PC-9 (cell line): ENCODE data around the gene GYPC. TPM values are rescaled to one million over a fixed set of nuclear protein-coding genes. Genes with fewer than 3 reads are reported as not detected.

Source experiments
- BruUV-seq: library from RNA; stranded (reverse); fragments of 400-500 nt; replicated peaks from 2 replicates; lab custom pipeline; 2021; lab: Mats Ljungman, UMichigan
- CTCF ChIA-PET: fragments of 300-600 bp; sonication (Branson Sonifier 250); formaldehyde crosslinking; loops from one replicate; lab custom pipeline; 2022; ENCODE audit warnings: antibody characterized with exemption; lab: Charles Lee
- POLR2A ChIA-PET: fragments of 300-600 bp; sonication (Branson Sonifier 250); formaldehyde crosslinking; loops from one replicate; lab custom pipeline; 2022; ENCODE audit warnings: antibody characterized with exemption; ENCODE audit not compliant: unreplicated experiment; lab: Charles Lee
- DNase-seq, 2 experiments: peaks; one replicate each; pipeline versions ENCODE4 v3.0.0 to v3.0.0-alpha.2; 2015 to 2022; ENCODE audit warnings: mixed read lengths in 1 of 2
- H2AFZ ChIP-seq: fragments of 200-600 bp; sonication (generic); 2 replicates; pipeline ENCODE4 v1.8.1; 2017; ENCODE audit warnings: antibody characterized with exemption
- H3F3A ChIP-seq: fragments of 200-600 bp; sonication (generic); 2 replicates; pipeline ENCODE4 v1.8.1; 2017; ENCODE audit warnings: antibody characterized with exemption, mild to moderate bottlenecking, low read depth; ENCODE audit not compliant: insufficient read depth
- H3K27ac ChIP-seq: fragments of 200-600 bp; sonication (generic); 2 replicates; pipeline ENCODE4 v1.6.1; 2016; ENCODE audit warnings: mixed run types
- H3K27me3 ChIP-seq: fragments of 200-600 bp; sonication (generic); 2 replicates; pipeline ENCODE4 v1.6.1; 2016; ENCODE audit warnings: low read depth, mixed run types; ENCODE audit not compliant: insufficient read depth
- H3K36me3 ChIP-seq: fragments of 200-600 bp; sonication (generic); 2 replicates; pipeline ENCODE4 v1.6.1; 2016; ENCODE audit warnings: low read depth, mixed run types
- H3K4me1 ChIP-seq: fragments of 200-600 bp; sonication (generic); replicated peaks from 2 replicates; pipeline ENCODE4 v1.6.1; 2016; ENCODE audit warnings: mixed run types; ENCODE audit not compliant: insufficient read depth
- H3K4me2 ChIP-seq: fragments of 200-600 bp; sonication (generic); 2 replicates; pipeline ENCODE4 v1.6.1; 2017; ENCODE audit warnings: mixed run types
- H3K4me3 ChIP-seq: fragments of 200-600 bp; sonication (generic); 2 replicates; pipeline ENCODE4 v1.6.1; 2016; ENCODE audit warnings: mixed run types
- H3K79me2 ChIP-seq: fragments of 200-600 bp; sonication (generic); 2 replicates; pipeline ENCODE4 v1.6.1; 2017; ENCODE audit warnings: low read depth, mixed run types
- H3K9me2 ChIP-seq: fragments of 200-600 bp; sonication (generic); 2 replicates; pipeline ENCODE4 v1.8.1; 2017; ENCODE audit warnings: mild to moderate bottlenecking; ENCODE audit not compliant: insufficient read depth
- H3K9me3 ChIP-seq: fragments of 200-600 bp; sonication (generic); 2 replicates; pipeline ENCODE4 v1.8.1; 2016; ENCODE audit warnings: low read depth; ENCODE audit not compliant: insufficient read depth
- H4K20me1 ChIP-seq: fragments of 200-600 bp; sonication (generic); 2 replicates; pipeline ENCODE4 v1.8.1; 2017; ENCODE audit not compliant: insufficient read depth
- CTCF ChIP-seq: fragments of 200-600 bp; sonication (generic); conservative IDR thresholded peaks from 2 replicates; pipeline ENCODE4 v1.6.1; 2017; ENCODE audit warnings: mixed run types, antibody characterized with exemption, mild to moderate bottlenecking, moderate library complexity
- EZH2 ChIP-seq: fragments of 200-600 bp; sonication (generic); IDR thresholded peaks from 2 replicates; pipeline ENCODE4 v1.8.0; 2017; ENCODE audit warnings: antibody characterized with exemption, low read depth
- intact Hi-C: fragments of 100-400 bp; cut with micrococcal nuclease; formaldehyde crosslinking; loops from one replicate; pipeline ENCODE4 v1.10.0; 2022; ENCODE audit not compliant: unreplicated experiment
- total RNA-seq: library from RNA; stranded (reverse); gene quantifications from 2 replicates; pipeline ENCODE4 v1.2.3, GENCODE V29; 2021

GYPC gene
- total RNA-seq, 1 experiment from 2014 or later = not detected

GRCh38 chr2:126696644-126697520 lies 40.9 kb downstream of the GYPC start:
- H3K27me3 ChIP-seq = peaks cover 19% of the 10 kb centered on the region
- BruUV-seq = no TSS peak
- no peaks in the 10 kb centered on the region for H3K4me1 ChIP-seq
- H3F3A ChIP-seq = no peaks in the 10 kb centered on the region
- H2AFZ ChIP-seq = no peak overlapping the region
- CTCF ChIA-PET = no interaction called here
- TF ChIP-seq CTCF (no peak), EZH2 (no peak)
- H4K20me1 ChIP-seq = no peaks in the 10 kb centered on the region
- no peak overlapping the region for H3K4me2 ChIP-seq
- H3K36me3 ChIP-seq = no peaks in the 10 kb centered on the region
- no peak for DNase-seq
- POLR2A ChIA-PET = no interaction called here
- no peaks in the 10 kb centered on the region for H3K9me3 ChIP-seq
- no peak overlapping the region for H3K4me3 ChIP-seq
- no peaks in the 10 kb centered on the region for H3K79me2 ChIP-seq
- H3K9me2 ChIP-seq = no peaks in the 10 kb centered on the region
- no peak overlapping the region for H3K27ac ChIP-seq
- intact Hi-C loops = no loop called here

GRCh38 chr2:126698376-126698775 lies 42.4 kb downstream of the GYPC start:
- Histone ChIP-seq H3F3A (no peaks in the 10 kb centered on the region), H4K20me1 (no peaks in the 10 kb centered on the region), H3K9me2 (no peaks in the 10 kb centered on the region), H3K9me3 (no peaks in the 10 kb centered on the region), H3K27me3 (peaks cover 33% of the 10 kb centered on the region), H2AFZ (no peak overlapping the region), H3K4me1 (no peaks in the 10 kb centered on the region), H3K4me2 (no peak overlapping the region), H3K27ac (no peak overlapping the region), H3K36me3 (no peaks in the 10 kb centered on the region), H3K79me2 (no peaks in the 10 kb centered on the region), H3K4me3 (no peak overlapping the region)
- ChIA-PET CTCF (no interaction called here), POLR2A (no interaction called here)
- intact Hi-C loops = no loop called here
- TF ChIP-seq EZH2 = no peak
- no peak for TF ChIP-seq CTCF
- BruUV-seq = no TSS peak
- no peak for DNase-seq

GRCh38 chr2:126699018-126699417 lies 43.1 kb downstream of the GYPC start:
- Histone ChIP-seq H3F3A (no peaks in the 10 kb centered on the region), H3K4me3 (no peak overlapping the region), H3K27ac (no peak overlapping the region), H3K9me3 (no peaks in the 10 kb centered on the region), H2AFZ (no peak overlapping the region), H3K4me2 (no peak overlapping the region), H3K4me1 (no peaks in the 10 kb centered on the region), H4K20me1 (no peaks in the 10 kb centered on the region), H3K27me3 (peaks cover 40% of the 10 kb centered on the region), H3K36me3 (no peaks in the 10 kb centered on the region), H3K79me2 (no peaks in the 10 kb centered on the region), H3K9me2 (no peaks in the 10 kb centered on the region)
- ChIA-PET CTCF (no interaction called here), POLR2A (no interaction called here)
- BruUV-seq = no TSS peak
- TF ChIP-seq CTCF (no peak), EZH2 (no peak)
- intact Hi-C loops = no loop called here
- DNase-seq = no peak
